GM21381 (cell line): Measurements from ENCODE around the gene NBEAL2.
"Not testable (repeated sequence)": the region's sequence is repeated elsewhere in the genome, so short reads cannot be mapped to it uniquely, and the experiment has no call there.

Experiments
- ATAC-seq: cut with Tn5 transposase; IDR thresholded peaks from one replicate; pipeline ENCODE4 v1.9.1; 2021; ENCODE audit warnings: mild to moderate bottlenecking, moderate library complexity; ENCODE audit not compliant: unreplicated experiment

Gene NBEAL2

GRCh38 chr3:46962990-46963389, 16.5 kb upstream of the NBEAL2 start:
- no peak for ATAC-seq

- ATAC-seq, result not testable (repeated sequence)
These were observed 15.4 kb upstream of the NBEAL2 start for GRCh38 chr3:46964038-46964590.

- no peak for ATAC-seq
These were observed 14.3 kb upstream of the NBEAL2 start for GRCh38 chr3:46965151-46965550.

- ATAC-seq, result no peak
These were observed 12.7 kb upstream of the NBEAL2 start for GRCh38 chr3:46966811-46967210.

GRCh38 chr3:46968783-46969428, 10.6 kb upstream of the NBEAL2 start:
- no peak for ATAC-seq

DNA sequence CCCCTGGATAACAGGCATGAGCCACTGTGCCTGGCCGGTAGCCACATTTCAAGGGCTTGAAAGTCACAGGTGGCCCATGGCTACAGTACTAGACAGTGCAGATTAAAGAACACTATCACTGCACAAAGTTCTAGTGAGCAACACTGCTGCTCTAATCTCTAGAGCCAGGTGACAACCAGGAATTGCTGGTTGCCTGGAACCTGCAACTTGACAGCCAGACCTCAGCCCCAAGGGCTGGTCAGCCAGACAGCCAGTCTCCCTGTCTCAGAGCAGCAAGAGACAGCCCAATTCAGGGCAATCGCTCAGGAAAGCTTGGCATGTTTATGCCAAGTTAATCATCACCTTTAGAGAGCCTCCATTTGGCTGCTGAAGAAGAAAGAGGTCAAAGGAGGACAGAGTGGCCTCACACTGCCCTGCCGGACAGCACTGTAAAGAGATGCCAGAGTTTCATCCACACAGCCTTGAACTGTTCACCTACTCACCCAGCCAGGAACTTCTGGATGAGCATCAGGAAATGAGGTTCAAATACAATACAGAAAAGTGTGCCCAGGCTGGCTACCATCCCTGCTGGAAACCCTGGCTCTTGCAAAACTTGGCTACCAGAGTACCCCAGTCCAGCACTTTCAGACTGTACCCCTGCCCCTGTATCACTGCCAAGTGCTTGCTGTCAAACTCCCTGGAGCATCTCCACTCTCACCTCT, 8.9 kb upstream of the NBEAL2 start:
- ATAC-seq, result no peak

- ATAC-seq, result no peak
These were observed 8.3 kb upstream of the NBEAL2 start for GRCh38 chr3:46971151-46971550.

DNA sequence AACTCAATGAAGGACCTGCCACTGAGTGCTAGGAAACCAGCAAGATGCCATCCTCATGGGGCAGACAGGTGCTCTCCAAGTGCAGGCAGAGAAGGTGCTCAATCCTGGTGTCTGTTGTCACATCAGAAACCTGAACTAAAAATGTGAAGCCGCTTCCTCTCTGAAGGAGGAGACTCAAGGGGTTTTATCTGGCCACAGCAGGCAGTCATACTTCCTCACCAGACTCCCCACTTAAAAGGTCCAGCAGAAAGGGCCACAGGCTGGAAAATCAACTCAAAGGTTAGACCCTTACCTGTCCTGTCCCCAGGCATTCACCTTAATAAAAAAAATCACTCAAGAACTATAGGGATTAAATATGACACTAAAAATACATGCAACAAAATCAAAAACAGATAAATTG, 7.7 kb upstream of the NBEAL2 start:
- ATAC-seq, result no peak

DNA sequence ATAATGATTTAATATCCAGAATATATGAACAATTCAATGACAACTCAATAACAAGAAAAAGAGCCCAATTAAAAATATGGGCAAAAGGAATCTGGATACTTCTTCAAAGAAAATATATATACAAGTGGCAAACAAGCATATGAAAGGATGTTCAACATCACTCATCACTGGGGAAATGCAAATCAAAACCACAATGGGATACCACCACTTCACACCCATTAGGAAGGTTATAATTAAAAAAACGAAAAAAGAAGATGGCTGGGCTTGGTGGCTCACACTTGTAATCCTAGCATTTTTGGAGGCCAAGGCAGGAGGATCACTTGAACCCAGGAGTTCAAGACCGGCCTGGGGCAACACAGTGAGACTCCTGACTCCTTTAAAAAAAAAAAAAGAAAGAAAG, 7.1 kb upstream of the NBEAL2 start:
- ATAC-seq, result no peak

DNA sequence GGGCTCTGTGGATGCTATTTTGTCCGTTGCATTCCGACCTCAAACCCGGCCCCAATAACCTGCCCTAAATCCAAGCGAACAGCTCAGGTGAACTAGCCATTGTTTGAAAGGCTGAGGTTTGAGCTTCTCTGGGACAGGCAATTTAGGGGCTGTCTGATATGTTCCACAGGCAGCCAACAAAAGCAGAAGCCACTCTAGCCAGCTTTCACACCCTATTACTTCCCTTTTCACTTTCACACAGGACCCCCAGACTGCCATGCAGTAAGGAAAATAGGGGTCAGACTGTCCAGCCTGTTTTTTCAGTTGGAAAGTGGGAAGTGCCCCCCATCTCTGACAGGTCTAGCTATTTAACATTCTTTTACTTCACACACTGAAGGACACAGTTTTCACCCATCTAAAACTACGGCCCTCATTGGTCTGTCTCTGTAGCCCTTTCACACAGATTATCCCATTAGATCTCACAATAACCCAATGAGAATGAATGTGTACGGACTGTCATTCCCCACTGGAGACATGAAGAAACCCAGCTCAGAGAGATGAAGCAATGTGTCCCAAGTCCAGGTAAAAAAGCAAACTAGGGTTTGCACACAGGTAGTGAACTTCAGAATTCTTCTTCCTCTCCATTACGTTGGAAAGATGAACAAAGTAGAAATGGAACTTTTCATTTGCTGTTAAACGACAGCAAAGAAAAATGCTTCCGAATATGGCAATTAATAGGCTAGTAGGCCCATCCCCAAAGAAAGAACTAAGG, 4.9 kb upstream of the NBEAL2 start:
- no peak for ATAC-seq

DNA sequence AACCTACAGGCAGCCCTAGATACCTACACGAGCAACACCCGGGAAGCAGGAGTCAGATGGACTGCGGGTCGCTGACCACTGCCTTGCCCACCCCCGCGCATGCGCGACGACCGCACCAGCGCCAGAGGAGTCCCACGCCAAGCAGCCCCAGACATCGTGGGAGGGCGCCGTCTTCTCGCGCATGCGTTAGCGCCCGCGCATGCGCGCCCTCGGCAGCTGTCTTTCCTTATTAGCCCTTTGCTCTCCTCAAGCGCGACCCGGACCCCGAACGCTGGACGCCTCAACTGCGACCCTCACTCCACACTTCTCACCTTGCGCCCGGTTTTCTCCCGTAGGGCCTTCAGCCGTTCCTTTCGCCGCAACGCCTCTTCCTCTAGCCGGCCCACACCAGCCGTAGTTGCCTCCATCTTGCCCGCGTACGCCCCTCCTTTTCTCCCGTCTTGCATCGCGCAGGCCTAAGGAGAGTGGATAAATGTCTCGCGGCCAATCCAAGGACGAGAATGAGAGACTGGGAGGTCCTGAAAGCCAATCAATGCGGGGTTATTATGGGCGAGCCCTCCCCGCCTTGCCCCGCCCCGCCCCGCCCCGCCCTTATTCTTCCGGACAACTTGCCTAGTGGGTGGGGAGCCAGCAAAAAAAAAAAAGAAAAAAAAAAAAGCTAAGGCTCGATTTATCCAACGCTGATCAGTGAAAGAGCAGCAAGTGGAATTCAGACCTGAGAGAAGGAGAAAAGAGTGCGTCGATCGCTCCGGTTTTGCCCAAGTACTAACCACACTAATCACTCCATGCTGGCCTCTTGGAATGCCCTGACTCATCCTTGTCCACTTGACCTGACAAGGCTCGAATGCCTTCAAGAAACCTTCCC, 2.9 kb upstream of the NBEAL2 start, which contains the start of gene CCDC12:
CCDC12 (minus strand) TSS at position 420 of the 865 bp plus-strand sequence; CDS start at position 407, 13 bp downstream.
- peak; percentile 59 for ATAC-seq

DNA sequence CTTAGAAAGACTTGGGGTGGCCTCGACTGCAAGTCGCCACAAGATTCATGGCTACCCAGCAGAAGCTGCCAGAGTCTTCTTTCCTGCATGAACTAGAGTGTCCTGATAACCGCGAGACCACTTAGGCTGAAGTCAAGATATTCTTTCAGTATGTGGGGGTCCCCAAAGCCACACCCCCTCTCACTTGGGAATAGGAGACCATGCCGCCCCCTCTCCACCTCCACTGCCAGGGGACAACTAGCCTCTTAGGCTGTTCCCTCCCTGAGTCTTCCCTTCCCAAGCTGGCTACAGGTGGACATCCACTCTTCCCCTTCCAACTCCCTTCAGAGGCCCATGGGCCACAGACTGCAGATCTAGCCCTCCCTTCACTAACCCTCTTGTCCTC, 1.7 kb upstream of the NBEAL2 start:
- ATAC-seq, result no peak

GRCh38 chr3:46978381-46978780, 1.1 kb upstream of the NBEAL2 start:
- no peak for ATAC-seq

GRCh38 chr3:46979958-46980497, 562 bp downstream of the NBEAL2 start:
- no peak for ATAC-seq

- ATAC-seq, result no peak
These were observed 2.5 kb downstream of the NBEAL2 start for GRCh38 chr3:46981932-46982471.

DNA sequence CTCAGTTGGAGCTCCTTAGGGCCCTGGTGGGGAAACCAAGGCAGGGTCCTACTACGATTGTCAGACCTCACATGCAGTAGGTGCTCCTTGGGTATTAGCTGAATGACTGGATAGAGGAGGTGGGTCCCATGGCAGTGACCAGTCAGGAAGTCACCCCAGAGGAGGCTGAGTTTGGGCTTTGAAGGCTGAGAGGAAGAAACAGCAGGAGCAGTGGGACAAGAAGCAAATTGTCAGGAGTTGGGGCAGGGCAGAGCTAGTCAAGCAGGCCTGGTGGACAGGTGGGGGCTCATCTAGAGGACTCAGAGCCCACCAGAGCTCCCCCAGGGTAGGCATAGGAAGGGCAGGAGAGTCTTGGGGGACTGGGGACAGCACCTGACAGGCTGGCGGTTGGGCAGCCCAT, 3.1 kb downstream of the NBEAL2 start:
- ATAC-seq, result no peak

DNA sequence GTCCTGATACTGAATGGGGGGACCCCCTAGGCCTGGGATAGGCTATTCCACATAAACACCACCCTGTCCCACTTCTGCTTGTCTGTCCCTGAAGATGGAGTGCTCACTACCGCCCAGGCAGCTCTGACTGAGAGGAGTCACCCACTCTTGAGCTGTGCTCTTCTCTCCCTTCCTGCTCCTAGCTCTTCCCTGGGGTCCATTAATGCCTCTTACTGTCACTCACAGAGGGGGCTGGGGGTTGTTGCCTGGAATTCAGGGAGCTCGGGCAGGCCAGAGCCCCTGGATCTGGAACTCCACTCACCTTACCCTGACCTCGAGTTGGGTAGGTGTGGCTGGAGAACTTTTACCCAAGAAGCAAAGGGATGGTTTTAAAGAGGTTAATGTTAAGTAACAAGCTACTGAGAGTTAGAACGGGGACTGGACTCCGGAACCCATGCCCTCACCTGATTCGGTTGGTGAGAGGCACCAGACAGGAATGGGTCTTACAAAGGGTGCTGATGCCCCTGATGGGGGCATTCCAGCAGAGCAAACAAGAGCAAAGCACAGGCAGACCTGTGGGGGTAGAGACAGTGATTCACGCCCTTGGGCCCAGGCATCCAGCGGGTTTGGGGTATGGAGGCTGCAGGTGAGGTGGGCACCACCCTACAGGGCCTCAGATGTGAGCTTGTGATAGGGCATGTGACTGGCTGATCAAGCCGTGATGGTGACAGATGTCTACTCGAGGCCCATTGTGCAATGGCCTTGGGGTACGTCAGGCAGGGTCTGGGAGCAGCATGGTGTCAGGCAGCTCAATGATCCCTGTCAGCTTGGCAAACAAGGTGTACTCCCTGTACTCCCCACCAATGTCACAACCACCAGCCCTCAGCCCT, 5.4 kb downstream of the NBEAL2 start:
- no peak for ATAC-seq

GRCh38 chr3:46985588-46985987, 6.1 kb downstream of the NBEAL2 start:
- no peak for ATAC-seq

DNA sequence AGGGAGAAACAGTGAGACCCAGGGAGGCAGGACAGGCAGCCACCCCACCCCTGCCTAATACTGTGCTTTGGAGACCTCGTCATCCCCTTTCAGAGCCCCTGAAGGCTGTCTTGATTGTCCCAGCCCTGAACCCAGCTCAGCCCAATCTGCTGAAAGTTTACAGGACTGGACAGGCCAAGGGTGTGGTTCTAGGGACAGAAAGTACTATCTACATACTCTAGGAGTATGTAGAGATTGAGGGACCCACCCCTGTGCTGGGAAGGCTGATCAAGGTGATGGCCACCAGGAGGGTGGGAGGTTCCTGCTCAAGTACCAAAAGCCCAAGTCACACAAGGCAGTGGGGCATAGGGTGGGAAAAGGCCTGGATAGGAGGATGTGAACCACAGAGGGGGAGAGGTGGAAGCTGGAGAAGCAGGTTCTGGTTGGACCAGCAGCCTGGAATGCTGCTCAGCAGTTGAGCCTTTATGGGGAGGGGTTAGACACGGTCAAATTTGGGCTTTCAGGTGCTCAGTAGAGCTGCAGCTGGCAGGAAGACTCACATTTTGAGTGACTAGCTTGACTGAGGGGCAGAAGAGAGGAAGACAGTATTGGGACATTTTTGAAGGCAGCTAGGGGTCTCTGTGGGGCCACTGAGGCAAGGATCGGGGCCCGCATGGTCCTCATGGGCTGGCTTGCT, 6.7 kb downstream of the NBEAL2 start:
- ATAC-seq, result no peak
